Coronary artery (tissue), 2 donors: ENCODE data around the gene MCL1.

Experiments used
- DNase-seq: peaks from one replicate; pipeline ENCODE4 v3.0.0-alpha.2; 2017; ENCODE audit warnings: low spot score
- H3K27ac ChIP-seq, 2 donors: fragments of 200-600 bp; sonication (generic); one replicate each; pipeline ENCODE4 v1.5.1; 2016 to 2019
- H3K4me3 ChIP-seq: fragments of 200-600 bp; sonication (generic); 2 replicates; pipeline ENCODE4 v1.5.1; 2016; ENCODE audit warnings: mild to moderate bottlenecking, moderate library complexity
- TF ChIP-seq, protein P1 (sequence below): fragments of 200-600 bp; sonication (generic); IDR thresholded peaks from one replicate; pipeline ENCODE4 v1.5.1; 2019; ENCODE audit warnings: antibody characterized with exemption

Gene MCL1

DNA sequence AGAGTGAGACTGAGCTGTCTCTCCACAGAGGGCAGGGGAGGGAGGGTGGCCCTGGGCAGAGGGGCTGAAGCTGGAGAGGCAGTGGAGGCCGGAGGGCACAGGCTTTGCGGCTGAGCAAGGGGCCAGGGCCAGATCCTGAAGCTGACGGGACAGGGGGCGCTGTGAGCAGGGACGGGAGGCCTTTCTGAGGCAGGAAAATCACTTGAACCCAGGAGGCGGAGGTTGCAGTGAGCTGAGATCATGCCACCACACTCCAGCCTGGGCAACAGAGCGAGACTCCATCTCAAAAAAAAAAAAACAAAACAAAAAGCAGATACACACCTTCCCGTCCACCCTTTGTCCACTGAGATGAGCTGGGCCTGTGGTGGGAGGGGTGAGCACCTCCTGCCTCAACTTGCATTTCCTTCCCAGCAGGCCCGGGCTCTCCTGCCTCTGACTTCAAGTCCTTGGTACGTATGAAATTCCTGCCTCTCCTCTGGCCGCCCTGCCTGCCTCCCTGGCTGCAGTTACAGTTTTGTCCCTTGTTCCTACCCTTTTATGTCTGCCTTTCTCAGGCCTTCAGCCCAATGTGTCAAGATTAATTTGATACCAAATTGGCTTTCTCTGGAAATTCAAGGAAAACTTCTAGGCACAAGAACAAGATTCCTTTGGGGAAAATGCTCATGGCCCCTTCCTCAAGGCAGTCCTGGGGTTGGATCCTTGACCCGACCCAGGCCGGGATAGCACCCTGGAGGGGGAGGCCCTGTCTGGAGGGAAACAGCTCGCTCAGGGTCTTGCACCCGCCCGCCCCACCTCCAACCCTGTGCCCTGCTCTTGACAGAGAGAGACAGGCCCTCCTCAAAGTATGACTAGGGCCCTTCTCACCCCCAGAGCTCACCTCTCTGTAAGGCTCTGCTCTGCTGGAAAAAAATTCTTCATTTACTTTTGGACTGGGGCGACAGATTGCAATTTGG, 41.4 kb downstream of the MCL1 start:
- peak overlapping the region; percentile 76 to 89 for H3K27ac ChIP-seq
- DNase-seq, result no peak
- TF ChIP-seq, protein P1, sequence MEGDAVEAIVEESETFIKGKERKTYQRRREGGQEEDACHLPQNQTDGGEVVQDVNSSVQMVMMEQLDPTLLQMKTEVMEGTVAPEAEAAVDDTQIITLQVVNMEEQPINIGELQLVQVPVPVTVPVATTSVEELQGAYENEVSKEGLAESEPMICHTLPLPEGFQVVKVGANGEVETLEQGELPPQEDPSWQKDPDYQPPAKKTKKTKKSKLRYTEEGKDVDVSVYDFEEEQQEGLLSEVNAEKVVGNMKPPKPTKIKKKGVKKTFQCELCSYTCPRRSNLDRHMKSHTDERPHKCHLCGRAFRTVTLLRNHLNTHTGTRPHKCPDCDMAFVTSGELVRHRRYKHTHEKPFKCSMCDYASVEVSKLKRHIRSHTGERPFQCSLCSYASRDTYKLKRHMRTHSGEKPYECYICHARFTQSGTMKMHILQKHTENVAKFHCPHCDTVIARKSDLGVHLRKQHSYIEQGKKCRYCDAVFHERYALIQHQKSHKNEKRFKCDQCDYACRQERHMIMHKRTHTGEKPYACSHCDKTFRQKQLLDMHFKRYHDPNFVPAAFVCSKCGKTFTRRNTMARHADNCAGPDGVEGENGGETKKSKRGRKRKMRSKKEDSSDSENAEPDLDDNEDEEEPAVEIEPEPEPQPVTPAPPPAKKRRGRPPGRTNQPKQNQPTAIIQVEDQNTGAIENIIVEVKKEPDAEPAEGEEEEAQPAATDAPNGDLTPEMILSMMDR, result no peak
- no peak overlapping the region for H3K4me3 ChIP-seq

DNA sequence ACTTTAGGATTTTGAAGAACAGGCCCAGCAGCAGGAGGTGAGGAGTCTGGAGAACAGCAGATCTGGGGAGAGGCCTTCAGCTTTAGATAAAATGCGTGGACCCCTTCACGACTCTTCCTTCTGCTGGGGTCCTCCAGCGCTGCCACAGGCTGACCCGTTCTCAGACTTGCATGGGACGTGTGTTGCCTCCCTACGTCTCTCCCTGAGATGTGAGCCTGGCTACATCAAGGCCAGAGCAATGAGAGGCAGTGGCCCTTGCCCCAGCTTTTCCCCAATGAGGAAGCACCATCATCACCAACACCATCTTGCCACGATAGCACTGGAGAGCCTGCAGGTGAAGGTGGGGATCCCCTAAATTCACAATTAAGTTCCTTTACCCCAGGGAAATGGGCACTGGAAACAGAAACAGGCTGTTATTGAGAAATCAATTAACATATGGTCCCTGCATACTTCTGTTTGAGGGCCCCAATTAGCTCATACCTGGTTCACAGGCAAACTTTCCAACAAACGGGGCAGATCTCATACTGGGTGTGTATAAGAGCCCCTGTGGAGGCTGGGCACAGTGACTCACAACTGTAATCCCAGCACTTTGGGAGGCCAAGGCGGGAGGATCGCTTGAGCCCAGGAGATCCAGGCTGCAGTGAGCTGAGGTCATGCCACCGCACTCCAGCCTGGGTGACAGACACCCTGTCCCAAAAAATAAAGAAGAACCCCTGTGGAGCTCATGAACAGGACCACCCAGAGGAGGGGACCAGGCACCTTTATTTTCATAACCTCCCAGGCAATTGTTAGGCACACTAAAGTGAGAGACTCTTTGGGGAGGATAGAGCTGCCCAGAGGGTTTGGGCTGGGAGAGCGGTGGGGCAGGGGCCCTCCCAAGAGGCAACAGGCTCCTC, 42.3 kb downstream of the MCL1 start:
- H3K4me3 ChIP-seq, result no peak overlapping the region
- TF ChIP-seq, protein P1, result no peak
- H3K27ac ChIP-seq, result peak overlapping the region; percentile 76 to 89
- DNase-seq, result no peak

DNA sequence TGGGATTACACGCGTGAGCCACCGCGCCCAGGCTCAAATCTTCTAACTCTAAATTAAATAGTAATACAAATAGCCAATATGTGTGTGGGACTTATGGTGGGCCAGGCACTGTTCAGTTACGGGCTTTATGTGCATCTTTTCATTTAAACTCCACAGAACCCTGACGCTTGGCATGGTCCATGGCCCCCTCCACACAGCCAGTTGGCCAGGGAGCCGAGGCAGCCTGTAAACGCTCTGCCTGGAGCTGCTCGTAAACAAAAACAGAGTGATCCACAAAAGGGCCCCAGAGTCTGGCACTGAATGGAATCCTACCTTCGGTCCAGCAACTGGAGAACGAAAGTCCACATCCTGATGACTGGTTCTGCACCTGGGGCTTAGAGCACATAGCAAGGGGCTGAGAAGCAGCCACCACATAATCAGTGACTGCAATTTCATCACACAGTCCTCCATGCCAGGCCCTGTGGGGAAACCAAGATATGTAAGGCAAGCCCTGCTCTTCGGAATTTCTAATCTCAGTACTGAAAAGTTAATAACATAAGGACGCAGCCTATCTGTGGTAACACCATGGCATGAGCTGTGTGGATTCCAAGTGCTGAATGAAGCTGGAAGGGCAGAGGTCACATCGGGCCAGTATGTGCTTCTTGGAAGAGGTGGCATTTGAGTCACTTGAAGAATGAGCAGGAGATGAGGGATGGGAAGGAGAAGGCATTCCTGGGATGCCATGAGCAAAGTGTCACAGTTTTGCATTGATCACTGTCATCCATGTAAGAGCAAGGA, 43.7 kb downstream of the MCL1 start:
- TF ChIP-seq, protein P1, result no peak
- DNase-seq, result no peak
- Histone ChIP-seq H3K27ac (peak overlapping the region; percentile 19 to 72), H3K4me3 (no peak overlapping the region)

DNA sequence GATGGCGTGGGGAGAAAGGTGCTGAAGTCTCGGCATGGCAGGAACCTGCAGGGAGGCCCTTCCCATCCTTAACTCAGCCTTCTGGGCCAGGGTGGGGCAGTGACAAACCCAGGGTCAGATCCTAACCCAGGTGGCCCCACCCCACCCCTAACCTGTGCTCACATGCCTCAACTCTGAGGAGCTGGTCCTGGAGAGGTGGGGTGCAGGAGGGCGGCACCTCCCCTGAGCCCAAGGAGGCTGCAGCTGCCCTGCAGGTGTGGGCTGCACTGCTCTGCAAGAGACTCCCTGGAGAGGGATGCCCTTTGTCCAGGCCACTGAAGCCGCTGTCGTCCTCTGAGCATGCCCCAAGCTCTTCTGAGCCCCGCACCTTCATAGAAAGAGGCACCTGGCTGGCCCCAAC, 45.4 kb downstream of the MCL1 start:
- H3K4me3 ChIP-seq, result no peak overlapping the region
- TF ChIP-seq, protein P1, result no peak
- no peak for DNase-seq
- H3K27ac ChIP-seq, result peak overlapping the region; percentile 68 to 72

DNA sequence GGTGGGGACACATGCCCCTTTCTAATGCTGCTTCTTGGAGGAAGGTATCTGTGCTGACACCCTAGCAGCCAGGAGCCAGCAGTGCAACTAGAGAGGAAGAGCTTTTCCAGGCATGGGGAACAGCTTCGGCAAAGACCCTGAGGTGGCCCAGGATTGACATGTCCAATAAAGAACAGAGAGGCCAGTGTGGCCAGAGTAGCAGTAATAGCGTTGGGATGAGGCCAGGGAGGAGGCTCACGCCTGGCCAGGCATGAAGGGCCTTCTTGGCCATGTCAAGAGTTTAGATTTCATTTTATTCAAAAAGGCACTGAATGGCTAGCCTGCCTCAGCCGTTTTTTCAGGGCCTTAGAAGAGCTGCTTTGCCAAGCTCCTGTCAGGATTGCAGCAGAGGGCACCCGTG, 46.5 kb downstream of the MCL1 start:
- H3K27ac ChIP-seq, result peak overlapping the region; percentile 63 to 84
- TF ChIP-seq, protein P1, result peak; percentile 11
- no peak overlapping the region for H3K4me3 ChIP-seq
- DNase-seq, result no peak

DNA sequence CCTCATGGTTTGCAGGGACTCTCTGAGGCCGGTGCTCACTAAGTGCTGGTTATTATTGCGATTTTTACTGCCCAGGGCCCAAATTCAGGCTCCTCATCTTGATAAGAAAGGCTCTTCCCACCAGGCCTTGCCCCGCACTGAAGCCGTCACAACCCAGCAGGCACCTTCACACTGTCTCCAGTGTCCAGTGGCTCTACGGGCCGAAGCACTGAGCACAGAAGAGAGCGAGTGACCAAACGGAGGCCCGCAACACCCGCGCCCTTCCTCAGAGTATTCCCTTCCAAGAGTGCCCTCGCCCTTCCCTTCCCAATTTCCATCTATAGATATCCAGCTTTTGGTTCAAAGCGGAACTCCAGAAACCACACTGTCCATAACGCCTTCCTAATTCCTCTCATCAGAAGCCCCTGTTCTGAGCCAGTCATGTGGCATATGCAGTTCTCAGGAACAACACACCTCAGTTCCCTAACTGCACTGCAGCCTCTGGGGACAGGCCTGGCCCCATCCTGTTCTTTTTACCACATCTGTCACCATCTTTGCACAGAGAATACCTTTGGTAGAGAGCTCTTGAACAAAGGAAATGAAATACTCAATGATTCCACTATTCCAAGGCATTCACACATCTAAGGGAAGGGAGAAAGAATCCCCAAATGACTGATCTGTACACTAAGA, 48.8 kb downstream of the MCL1 start:
- Histone ChIP-seq H3K4me3 (no peak overlapping the region), H3K27ac (no peak overlapping the region)
- TF ChIP-seq, protein P1, result no peak
- no peak for DNase-seq
